IPS-18a (cell line): ENCODE measurements around the gene ZFYVE28.
"Not testable (repeated sequence)": the region's sequence is repeated elsewhere in the genome, so short reads cannot be mapped to it uniquely, and the experiment has no call there.

Experiments
- H3K27ac ChIP-seq: one replicate; pipeline ENCODE4 v1.5.1; 2013; ENCODE audit warnings: low read length
- H3K27me3 ChIP-seq: one replicate; pipeline ENCODE4 v1.6.1; 2013; ENCODE audit warnings: mild to moderate bottlenecking, low read length; ENCODE audit not compliant: control insufficient read depth, insufficient read depth
- H3K36me3 ChIP-seq: one replicate; pipeline ENCODE4 v1.6.1; 2013; ENCODE audit warnings: low read depth, low read length; ENCODE audit not compliant: control insufficient read depth
- H3K4me1 ChIP-seq: one replicate; pipeline ENCODE4 v1.6.1; 2013; ENCODE audit warnings: low read depth, low read length; ENCODE audit not compliant: control insufficient read depth
- H3K4me3 ChIP-seq: one replicate; pipeline ENCODE4 v1.5.1; 2013; ENCODE audit warnings: low read length
- H3K9ac ChIP-seq: one replicate; pipeline ENCODE4 v1.6.1; 2013; ENCODE audit warnings: mild to moderate bottlenecking, low read length, moderate library complexity
- H3K9me3 ChIP-seq: one replicate; pipeline ENCODE4 v1.6.1; 2013; ENCODE audit warnings: low read depth, low read length; ENCODE audit not compliant: control insufficient read depth

The ZFYVE28 gene

DNA sequence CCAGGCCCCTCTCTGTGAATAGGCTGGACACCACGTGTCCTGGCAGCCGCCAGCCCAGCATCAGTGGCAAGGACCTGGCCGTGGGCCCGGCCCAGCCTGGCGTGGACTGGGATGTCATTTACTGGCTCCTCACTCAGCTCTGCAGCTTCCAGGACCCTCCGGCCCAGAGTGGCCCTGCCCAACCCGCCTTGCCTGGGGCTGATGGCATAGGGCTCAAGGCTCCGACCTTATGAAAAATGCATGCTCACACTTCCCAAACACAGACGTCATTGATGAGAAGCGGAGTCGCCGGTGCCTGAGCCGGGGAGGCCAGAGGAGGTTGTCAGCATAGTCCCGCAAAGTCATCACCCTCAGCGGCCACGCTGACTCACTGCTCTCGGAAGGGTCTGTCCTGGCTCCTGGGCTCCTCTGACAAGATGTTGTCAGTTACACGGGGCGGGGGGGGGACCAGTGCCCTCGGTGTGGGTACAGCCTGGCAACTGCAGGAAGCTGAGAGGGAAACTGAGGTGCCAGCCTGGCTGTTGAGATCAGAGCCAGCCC lies 14.6 kb upstream of the ZFYVE28 start:
- H3K27me3 ChIP-seq = no peaks in the 10 kb centered on the region
- no peak overlapping the region for H3K4me3 ChIP-seq
- H3K9me3 ChIP-seq = no peaks in the 10 kb centered on the region
- no peak overlapping the region for H3K27ac ChIP-seq
- no peaks in the 10 kb centered on the region for H3K4me1 ChIP-seq
- H3K36me3 ChIP-seq = no peaks in the 10 kb centered on the region
- no peak overlapping the region for H3K9ac ChIP-seq

DNA sequence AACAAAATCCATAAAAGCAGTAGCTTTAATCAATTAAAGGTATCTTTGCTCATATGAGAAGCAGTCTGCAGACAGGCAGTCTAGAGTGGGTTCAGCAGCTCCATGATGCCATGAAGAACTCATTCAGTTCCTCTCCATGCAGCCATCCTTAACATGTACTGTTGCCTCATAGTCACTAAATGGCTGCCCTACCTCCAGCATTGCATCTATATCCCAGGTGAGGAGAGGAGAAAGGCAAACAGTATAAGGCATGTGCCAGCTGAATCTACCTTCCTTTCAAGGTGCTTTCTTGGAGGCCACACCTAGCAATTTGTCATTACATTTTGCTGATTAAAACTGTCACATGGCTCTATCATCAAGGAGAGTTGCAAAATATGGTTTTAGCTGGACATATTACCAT lies 13.6 kb upstream of the ZFYVE28 start:
- no peaks in the 10 kb centered on the region for H3K36me3 ChIP-seq
- H3K27me3 ChIP-seq = no peaks in the 10 kb centered on the region
- H3K27ac ChIP-seq = no peak overlapping the region
- H3K9ac ChIP-seq = no peak overlapping the region
- H3K4me1 ChIP-seq = no peaks in the 10 kb centered on the region
- H3K9me3 ChIP-seq = no peaks in the 10 kb centered on the region
- H3K4me3 ChIP-seq = no peak overlapping the region

DNA sequence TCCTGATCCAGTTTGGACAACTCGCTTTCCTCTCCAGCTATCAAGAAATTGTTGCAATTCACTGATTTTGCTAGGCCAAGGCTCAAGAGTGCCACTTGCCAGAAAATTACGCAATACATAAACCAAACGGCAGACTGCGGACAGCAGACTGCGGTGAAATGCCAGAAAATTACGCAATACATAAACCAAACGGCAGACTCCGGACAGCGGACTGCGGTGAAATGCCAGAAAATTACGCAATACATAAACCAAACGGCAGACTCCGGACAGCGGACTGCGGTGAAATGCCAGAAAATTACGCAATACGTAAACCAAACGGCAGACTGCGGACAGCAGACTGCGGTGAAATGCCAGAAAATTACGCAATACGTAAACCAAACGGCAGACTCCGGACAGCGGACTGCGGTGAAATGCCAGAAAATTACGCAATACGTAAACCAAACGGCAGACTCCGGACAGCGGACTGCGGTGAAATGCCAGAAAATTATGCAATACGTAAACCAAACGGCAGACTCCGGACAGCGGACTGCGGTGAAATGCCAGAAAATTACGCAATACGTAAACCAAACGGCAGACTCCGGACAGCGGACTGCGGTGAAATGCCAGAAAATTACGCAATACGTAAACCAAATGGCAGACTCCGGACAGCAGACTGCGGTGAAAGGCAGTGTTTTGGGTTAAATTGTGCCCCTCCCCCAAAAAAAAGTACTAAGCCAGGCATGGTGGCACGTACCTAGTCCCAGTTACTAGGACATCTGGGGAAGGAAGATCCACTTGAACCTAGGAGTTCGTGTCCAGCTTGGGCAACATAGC lies 11.7 kb upstream of the ZFYVE28 start:
- H3K9ac ChIP-seq, H3K4me3 ChIP-seq, H3K4me1 ChIP-seq, H3K36me3 ChIP-seq, H3K27me3 ChIP-seq, H3K9me3 ChIP-seq, H3K27ac ChIP-seq: not testable (repeated sequence)

DNA sequence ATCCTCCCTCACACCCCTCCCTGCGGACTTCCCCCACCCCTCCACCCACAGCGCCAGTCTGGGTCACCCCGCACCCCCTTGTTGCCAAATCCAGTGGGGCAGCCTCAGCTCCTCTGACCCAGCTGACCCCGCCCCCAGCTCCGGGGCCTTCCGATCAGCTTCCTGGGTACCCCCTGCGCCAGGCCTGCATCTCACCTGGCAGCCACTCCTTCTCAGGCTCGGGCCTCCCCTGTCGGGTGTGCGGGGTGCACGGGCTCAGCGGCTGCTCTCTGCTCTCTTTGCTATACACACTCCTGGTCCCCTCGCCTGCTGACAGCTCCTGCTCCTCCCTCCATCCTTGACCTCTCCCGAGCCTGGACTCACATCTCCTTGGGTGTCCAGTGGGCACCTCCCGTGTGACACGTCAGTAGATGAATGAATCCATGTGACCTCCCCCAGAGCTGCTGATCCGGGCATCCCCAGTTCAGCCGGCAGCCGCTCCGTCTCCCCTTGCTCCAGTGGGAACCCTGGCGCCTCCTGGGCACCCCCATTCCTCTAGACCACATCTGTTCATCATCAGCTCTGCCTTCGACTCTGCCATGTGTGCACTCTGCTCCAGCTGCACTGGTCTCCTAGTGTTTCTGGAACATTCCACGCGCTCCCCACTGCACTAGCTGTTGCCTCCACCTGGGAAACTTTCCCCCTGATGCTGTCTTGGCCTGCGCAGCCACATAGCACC lies 10.2 kb upstream of the ZFYVE28 start:
- Histone ChIP-seq H3K27me3 (no peaks in the 10 kb centered on the region), H3K36me3 (no peaks in the 10 kb centered on the region), H3K27ac (no peak overlapping the region), H3K9me3 (no peaks in the 10 kb centered on the region), H3K4me1 (no peaks in the 10 kb centered on the region), H3K4me3 (no peak overlapping the region), H3K9ac (no peak overlapping the region)

DNA sequence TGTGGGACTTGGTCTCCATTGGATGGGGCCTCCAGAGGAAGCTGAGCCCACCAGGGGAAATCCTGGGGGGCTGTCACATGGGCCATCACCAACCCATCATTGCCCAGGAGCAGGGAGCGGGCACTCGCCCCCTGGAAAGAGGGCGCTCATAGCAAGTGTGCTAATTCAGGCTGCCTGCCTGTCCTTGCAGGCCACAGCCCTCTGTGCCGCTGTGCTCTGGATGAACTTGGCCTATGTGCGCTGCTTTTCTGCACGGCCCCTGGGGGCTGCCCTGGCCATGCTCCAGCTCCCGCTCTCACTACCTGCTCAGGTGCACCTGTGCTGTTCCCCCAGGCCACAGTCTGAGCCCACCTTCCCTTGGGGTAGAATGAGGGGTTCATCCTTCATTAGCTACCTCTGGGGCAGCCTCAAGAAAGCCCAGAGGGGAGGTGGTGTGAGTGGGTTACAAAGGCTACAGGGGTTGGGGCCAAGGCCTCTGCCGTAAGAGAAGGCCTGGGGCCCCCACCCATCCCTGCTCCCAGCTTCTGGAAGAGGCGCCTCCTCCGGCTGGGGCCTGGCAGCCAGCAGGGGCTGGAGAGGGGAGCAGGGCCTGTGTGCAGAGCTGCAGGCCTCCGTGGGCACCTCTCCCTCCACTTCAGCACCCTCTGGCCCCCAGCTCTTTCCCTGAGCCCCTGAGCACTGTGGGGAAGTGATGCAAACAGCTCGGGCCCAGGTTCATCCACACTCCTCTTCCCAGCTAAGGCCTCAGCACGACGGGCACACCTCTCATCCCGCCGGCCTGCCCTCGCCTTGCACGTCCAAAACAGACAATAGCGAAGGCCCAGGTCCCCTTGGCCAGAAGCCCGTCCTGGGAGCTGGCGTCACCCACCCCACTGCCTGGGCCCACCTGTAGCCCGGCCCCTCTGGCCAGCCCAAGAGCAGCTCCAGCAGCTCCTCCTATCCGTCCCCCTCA lies 9.2 kb upstream of the ZFYVE28 start:
- Histone ChIP-seq H3K9me3 (no peaks in the 10 kb centered on the region), H3K36me3 (no peaks in the 10 kb centered on the region), H3K4me3 (no peak overlapping the region), H3K4me1 (peaks cover 4% of the 10 kb centered on the region), H3K27me3 (peaks cover 2% of the 10 kb centered on the region), H3K27ac (no peak overlapping the region), H3K9ac (no peak overlapping the region)

DNA sequence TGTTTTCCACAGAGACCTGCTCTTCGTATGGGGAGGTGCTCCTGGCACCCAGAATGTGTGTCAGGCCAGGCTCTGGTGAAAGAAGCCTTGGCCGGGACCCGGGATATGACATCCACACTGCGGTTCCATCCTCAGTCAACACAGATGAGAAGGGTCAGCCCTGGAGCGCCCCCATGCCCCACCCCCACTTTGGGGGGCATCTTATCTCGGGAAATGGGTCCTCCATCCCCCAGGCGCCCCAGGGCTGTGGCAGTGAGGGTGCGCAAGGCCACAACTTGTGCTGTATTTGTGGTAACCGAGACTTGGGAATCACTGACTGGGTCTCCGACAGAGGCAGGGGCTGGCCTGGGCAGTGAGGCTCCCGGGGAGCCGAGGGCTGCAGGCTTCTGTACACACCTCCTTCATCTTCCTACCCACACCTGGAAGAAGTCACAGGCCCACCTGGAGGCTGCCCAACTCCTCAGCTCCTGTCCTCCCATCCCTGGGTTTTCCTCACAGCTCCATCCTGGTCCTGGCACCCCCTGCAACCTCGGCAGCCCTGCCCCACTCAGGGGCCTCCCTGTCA lies 8.3 kb upstream of the ZFYVE28 start:
- Histone ChIP-seq H3K9ac (no peak overlapping the region), H3K4me1 (peaks cover 4% of the 10 kb centered on the region), H3K4me3 (no peak overlapping the region), H3K27me3 (peaks cover 11% of the 10 kb centered on the region), H3K27ac (no peak overlapping the region), H3K9me3 (no peaks in the 10 kb centered on the region), H3K36me3 (no peaks in the 10 kb centered on the region)

DNA sequence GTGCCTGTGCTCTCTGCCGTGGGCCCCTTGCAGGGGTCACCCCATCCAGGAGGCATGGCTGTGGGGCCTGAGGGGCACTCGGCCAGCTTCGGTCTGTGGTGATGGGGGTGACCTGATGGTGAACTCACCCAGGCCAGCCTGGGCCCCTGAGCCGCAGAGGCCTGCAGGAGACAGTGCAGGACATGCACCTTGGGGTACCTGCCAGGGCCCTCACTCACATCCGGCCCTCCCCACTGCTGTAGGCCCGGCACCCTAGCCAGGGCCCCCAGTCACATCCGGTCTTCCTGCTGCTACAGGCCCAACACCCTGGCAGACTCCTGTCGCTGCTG lies 7.6 kb upstream of the ZFYVE28 start:
- H3K9me3 ChIP-seq = no peaks in the 10 kb centered on the region
- no peak overlapping the region for H3K9ac ChIP-seq
- no peaks in the 10 kb centered on the region for H3K36me3 ChIP-seq
- no peak overlapping the region for H3K4me3 ChIP-seq
- H3K27me3 ChIP-seq = peaks cover 18% of the 10 kb centered on the region
- H3K4me1 ChIP-seq = peaks cover 4% of the 10 kb centered on the region
- no peak overlapping the region for H3K27ac ChIP-seq

DNA sequence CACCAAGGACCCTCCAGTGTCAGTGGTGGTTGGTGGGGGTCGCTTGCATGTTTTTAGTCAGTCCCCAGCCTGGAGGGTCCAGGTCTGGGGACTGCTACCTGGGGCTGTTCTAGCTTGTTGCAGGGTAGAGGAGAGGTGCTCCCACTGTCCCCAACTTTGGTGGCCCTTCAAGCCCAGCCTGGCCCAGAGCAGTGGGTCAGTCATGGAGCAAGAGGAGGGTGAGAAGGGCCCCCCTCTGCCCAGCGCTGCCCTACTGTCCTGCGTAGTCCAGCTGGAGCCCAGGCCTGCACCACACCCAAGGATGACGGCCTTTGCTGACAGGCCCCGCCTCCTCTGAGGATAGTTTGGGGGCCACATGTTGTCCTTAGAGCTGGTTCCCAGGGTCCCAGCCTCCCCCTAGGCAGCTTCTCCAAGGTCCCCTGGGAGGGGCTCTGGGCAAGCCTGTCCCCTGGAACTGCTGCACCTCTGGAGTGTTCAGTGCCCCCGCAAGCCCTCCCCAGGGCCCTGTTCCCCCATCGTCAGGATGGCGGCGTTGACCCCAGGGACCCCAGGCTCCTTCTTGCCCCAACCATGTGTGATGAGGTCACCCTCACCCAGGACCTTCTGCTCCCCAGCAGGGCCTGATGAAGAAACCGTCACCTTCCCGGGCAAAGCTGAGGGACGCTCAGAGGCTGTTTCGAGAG lies 7.1 kb upstream of the ZFYVE28 start:
- no peaks in the 10 kb centered on the region for H3K9me3 ChIP-seq
- no peak overlapping the region for H3K4me3 ChIP-seq

DNA sequence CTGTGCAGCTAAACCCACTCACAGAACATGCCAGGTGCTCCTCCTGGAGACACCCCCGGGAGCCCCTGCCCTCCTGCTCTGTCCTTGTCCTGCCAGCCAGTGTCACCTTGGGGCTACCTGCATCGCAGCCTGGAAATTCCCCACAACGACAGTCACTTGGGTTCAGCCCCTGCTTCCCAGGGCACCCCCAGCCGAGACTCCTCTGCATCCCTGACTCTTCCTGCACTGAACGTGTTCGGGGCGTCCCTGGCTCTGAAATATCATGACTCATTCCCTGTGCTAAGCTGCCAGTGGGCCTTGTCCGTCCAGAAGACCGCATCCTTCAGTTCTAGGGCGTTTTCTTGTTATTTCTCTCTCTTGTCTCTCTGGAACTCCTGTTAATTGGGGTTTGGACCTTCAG lies 6.1 kb upstream of the ZFYVE28 start:
- H3K36me3 ChIP-seq = no peaks in the 10 kb centered on the region
- peaks cover 33% of the 10 kb centered on the region for H3K27me3 ChIP-seq
- H3K4me1 ChIP-seq = peaks cover 4% of the 10 kb centered on the region
- H3K9ac ChIP-seq = no peak overlapping the region
- H3K4me3 ChIP-seq = no peak overlapping the region
- H3K27ac ChIP-seq = no peak overlapping the region
- H3K9me3 ChIP-seq = no peaks in the 10 kb centered on the region

More for the DNA sequence above, 7.1 kb upstream of the ZFYVE28 start:
- Histone ChIP-seq H3K36me3 (no peaks in the 10 kb centered on the region), H3K9ac (no peak overlapping the region), H3K27me3 (peaks cover 23% of the 10 kb centered on the region), H3K4me1 (peaks cover 4% of the 10 kb centered on the region), H3K27ac (no peak overlapping the region)

DNA sequence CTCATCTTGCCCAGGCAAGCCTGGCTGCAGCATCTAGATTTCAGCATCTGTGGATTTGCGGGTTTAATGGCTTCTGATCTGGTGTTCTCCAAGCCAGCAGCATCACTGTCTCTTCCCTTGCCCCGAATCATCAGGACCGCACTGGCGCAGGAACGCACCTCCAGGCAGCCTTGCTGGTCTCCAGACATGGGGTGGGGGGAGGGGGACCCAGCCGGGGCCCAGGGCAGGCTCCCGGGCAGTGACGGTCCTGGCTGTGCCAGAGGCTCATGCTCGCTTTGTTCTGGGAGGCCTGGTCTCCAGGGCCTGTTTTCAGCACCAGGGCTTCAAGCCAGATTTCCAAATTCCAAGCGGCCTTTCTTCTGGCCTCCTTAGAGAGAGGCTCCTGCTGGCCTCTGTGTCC lies 5.2 kb upstream of the ZFYVE28 start:
- Histone ChIP-seq H3K4me3 (no peak overlapping the region), H3K36me3 (no peaks in the 10 kb centered on the region), H3K9me3 (no peaks in the 10 kb centered on the region), H3K27ac (no peak overlapping the region), H3K27me3 (peaks cover 41% of the 10 kb centered on the region), H3K9ac (no peak overlapping the region), H3K4me1 (peaks cover 8% of the 10 kb centered on the region)
